ENCODE measurements around the gene CDKN2C.

CDKN2C gene

GRCh38 chr1:50964863-50965262, 5.2 kb upstream of the CDKN2C start:
- no peak for DNase-seq (ENCODE audit: low read depth)

DNA sequence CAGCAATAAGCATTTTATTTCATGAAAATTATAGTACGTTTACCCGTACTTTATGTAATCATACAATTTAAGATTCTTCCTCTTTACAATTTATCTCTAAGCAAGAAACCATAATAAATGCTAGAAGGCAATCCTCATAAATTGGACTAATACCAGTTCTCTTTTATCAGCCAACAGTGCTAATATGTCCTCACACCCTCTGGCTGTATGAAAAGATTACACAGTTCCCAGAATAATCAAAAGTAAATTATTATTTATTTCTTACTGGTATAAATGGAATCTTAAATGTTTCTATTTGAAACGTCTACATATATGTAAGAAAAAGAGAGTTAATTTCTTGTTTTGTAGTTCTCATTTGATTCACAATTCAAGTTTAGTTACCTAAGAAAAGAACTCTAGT, 3.1 kb upstream of the CDKN2C start:
- no peak for DNase-seq (ENCODE audit: low read depth)

DNA sequence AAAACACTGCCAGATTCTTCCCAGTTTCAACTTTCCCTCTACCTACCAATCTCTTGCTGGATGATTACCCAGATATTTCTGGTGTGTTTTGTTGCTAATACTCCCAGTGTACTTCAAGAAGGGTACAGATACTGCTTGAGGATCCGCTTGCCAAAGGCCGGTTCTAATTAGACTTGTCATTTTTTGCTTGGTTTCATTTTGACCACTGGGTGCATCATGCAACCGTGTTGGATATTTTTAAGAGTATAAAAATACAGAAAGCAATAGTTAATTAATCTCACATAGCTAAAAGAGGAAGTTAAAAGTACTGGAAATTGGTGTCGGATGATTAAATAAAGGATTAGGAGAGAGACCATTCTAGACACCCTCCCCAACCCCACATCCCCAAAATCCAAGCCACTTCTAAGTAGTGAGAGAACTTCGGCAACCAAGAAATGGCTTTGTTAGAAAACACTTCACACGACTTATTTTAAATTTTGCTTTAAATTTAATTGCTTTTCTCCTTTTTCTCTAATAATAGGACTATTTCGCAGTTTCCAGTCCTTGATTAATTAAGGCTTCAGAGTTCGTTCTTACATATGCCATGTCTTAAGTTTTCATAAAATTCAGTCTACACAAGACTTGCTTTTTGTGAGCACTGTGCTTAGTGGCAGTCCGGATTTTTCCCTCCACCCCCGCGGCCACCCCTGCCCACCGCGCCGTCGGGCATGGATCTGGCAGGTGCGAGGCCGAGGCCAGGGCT, 2.5 kb upstream of the CDKN2C start:
- DNase-seq (ENCODE audit: low read depth), result no peak

- peak; percentile 84 for DNase-seq (ENCODE audit: low read depth)
Measured at GRCh38 chr1:50968158-50968820, 1.8 kb upstream of the CDKN2C start.

- DNase-seq (ENCODE audit: low read depth), result no peak
Measured at GRCh38 chr1:50968821-50969610, 1.0 kb upstream of the CDKN2C start.

- DNase-seq (ENCODE audit: low read depth), result no peak
Measured at GRCh38 chr1:50970509-50970887, 453 bp downstream of the CDKN2C start.

DNA sequence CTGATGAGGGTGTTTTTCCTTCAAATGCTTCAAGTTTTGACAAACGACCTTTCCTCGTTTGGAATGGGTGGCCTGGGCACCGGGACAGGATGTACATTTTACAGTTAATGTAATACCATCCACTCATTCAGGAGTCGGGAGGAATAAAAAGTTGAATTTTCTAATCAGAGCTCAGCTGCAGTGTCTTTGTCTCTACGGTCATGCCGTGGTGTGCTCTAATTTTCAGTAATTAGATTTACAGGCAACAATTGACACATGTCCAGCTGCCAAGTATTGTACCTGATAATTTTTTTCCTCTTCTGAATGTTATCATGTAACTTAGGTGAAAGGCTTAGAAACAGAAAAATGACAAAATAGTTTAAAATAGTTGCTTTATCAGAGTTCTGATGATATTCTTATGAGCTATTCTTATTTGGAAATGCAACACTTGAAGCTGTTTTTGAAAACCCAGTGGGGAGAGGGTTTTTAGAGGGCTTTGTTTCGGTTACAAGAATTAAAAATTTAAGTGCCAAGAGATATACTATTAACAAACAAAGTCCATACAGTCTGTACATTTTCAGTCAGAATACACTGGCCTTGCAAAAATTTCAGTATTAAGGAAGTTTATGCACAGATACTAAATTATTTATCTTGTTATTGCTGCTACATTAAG, 1.0 kb downstream of the CDKN2C start:
- DNase-seq (ENCODE audit: low read depth), result no peak

- no peak for DNase-seq (ENCODE audit: low read depth)
Measured at GRCh38 chr1:50971748-50972305, 1.8 kb downstream of the CDKN2C start.

- no peak for DNase-seq (ENCODE audit: low read depth)
Measured at GRCh38 chr1:50972766-50973165, 2.7 kb downstream of the CDKN2C start.

- DNase-seq (ENCODE audit: low read depth), result no peak
Measured at GRCh38 chr1:50973255-50973654, 3.2 kb downstream of the CDKN2C start.

- no peak for DNase-seq (ENCODE audit: low read depth)
Measured at GRCh38 chr1:50973875-50974617, 4.0 kb downstream of the CDKN2C start.

DNA sequence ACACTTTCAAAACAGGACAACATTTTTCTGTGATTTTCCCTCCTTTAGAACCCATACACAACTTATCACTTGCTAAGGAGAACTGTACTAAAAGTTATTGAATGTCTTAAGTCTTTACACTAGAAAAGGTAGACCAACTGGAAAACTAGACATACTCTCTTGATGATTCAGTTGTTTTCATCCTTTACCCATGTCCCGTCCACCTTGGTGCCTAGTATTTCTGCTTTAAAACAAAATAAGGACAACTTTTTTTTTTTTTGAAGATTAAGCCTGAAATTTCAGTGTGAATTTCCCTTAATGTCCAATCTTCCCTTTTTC, 4.5 kb downstream of the CDKN2C start:
- no peak for DNase-seq (ENCODE audit: low read depth)

DNA sequence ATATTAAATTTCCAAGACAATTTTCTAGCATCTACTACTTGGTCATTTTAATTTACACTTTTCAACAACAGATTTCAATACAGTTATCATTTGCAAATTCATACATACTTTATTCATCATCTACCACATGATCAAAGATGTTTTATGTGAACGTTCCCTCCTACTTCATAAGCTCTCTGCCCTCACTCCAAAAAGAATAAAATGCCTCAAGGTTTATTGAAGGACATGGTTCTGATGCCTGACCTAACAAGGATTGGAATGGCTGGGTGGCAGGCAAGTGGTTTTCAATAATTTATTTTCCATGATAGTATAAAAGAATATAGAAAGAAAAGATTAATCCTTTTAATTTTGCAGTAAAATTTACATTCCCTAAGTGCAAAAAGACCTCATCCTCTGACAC, 5.4 kb downstream of the CDKN2C start:
- no peak for DNase-seq (ENCODE audit: low read depth)

DNA sequence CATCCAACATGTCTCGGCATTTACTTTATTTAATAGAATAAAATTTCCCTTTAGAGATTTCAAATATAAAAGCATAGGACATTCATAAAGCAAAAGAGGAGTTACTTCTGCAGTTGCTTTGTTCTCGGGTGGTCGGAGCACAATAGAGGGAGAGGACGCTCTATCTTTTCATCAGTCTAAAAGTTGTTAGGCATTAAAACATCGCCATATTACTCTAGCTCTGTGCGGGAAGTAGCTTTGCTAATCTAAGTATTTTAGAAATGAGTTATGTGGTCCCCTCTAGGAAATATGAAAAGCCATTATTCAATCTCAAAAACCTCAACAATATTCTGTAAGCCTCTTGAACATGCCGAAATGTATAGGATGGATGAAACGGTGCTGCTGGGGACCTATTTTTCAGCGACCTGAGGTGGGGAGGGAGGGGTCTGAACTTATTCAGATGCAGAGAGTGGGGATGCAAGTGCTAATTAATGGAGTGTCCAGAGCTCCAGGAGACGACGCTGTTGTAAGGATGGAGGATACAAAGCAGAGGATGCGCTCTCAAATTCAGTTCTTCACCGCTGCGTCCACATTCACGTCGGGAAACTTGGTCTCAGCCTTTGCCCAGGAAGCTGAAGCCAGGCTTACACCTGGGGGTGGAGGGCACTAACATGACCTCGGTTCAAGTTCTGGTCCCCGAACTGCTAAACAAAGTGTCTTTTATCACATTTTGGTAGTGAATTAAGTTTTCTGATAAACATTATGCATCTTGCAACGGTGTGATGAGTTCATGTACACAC, 6.3 kb downstream of the CDKN2C start:
- no peak for DNase-seq (ENCODE audit: low read depth)

- DNase-seq (ENCODE audit: low read depth), result no peak
Measured at GRCh38 chr1:50976890-50977574, 7.0 kb downstream of the CDKN2C start.

- DNase-seq (ENCODE audit: low read depth), result no peak
Measured at GRCh38 chr1:50977575-50978143, 7.6 kb downstream of the CDKN2C start.

GRCh38 chr1:50978144-50978851, 8.3 kb downstream of the CDKN2C start:
- no peak for DNase-seq (ENCODE audit: low read depth)

- DNase-seq (ENCODE audit: low read depth), result no peak
Measured at GRCh38 chr1:50978852-50979781, 9.1 kb downstream of the CDKN2C start.

Measured in HS-27A (cell line).